IMR-90 (cell line): ENCODE data around the gene COPS9.

Experiments used
- BHLHE40 ChIP-seq: fragments of 150-350 bp; IDR thresholded peaks from 2 replicates; pipeline ENCODE4 v1.6.1; 2016; ENCODE audit warnings: mild to moderate bottlenecking, low read depth, low read length
- CEBPB ChIP-seq: IDR thresholded peaks from 2 replicates; pipeline ENCODE4 v1.6.1; 2012; ENCODE audit warnings: low read depth, low read length, improper control_type of control experiment
- CTCF ChIP-seq: conservative IDR thresholded peaks from 2 replicates; pipeline ENCODE4 v1.5.1; 2012; ENCODE audit warnings: mild to moderate bottlenecking, low read depth, low read length, improper control_type of control experiment
- ELK1 ChIP-seq: fragments of 150-350 bp; IDR thresholded peaks from 2 replicates; pipeline ENCODE4 v1.6.1; 2016; ENCODE audit warnings: low read depth, mild to moderate bottlenecking, low read length, moderate library complexity, borderline replicate concordance
- MAFK ChIP-seq: IDR thresholded peaks from 2 replicates; pipeline ENCODE4 v1.6.1; 2012; ENCODE audit warnings: low read depth, low read length, improper control_type of control experiment
- MXI1 ChIP-seq: IDR thresholded peaks from 2 replicates; pipeline ENCODE4 v1.6.1; 2012; ENCODE audit warnings: low read depth, mild to moderate bottlenecking, low read length, moderate library complexity, borderline replicate concordance
- POLR2A ChIP-seq: IDR thresholded peaks from 2 replicates; pipeline ENCODE4 v1.6.1; 2012; ENCODE audit warnings: mild to moderate bottlenecking, low read depth, low read length
- RAD21 ChIP-seq: IDR thresholded peaks from 2 replicates; pipeline ENCODE4 v1.6.1; 2012; ENCODE audit warnings: low read length, improper control_type of control experiment
- RCOR1 ChIP-seq: IDR thresholded peaks from 2 replicates; pipeline ENCODE4 v1.6.1; 2012; ENCODE audit warnings: mild to moderate bottlenecking, low read length, improper control_type of control experiment; ENCODE audit not compliant: insufficient replicate concordance
- RFX5 ChIP-seq: IDR thresholded peaks from 2 replicates; pipeline ENCODE4 v1.8.0; 2012; ENCODE audit warnings: low read depth, mild to moderate bottlenecking, low read length, moderate library complexity
- USF2 ChIP-seq: fragments of 150-350 bp; IDR thresholded peaks from 2 replicates; pipeline ENCODE4 v1.6.1; 2017; ENCODE audit warnings: mild to moderate bottlenecking, antibody characterized with exemption, low read length, low read depth

- TF ChIP-seq RCOR1 (no peak), CTCF (no peak), CEBPB (no peak), MXI1 (no peak), POLR2A (no peak), RAD21 (no peak), USF2 (no peak), ELK1 (no peak), MAFK (no peak), RFX5 (no peak), BHLHE40 (no peak)
Measured at GRCh38 chr2:240156435-240157146, 20.5 kb upstream of the COPS9 start.
